Measurements from ENCODE around the gene VRK3.
"Not testable (repeated sequence)": the region's sequence is repeated elsewhere in the genome, so short reads cannot be mapped to it uniquely, and the experiment has no call there.

VRK3 gene

GRCh38 chr19:50051228-50051895, 26.2 kb upstream of the VRK3 start:
- H3K4me3 ChIP-seq (ENCODE audit: low read length in 2 of 2) = peak overlapping the region; percentile 68 to 82
- H3K4me1 ChIP-seq (ENCODE audit: control insufficient read depth in 2 of 2, insufficient read depth in 2 of 2, low read length in 2 of 2); H3K27ac ChIP-seq (ENCODE audit: low read depth in 2 of 2, low read length in 2 of 2); H3K9ac ChIP-seq (ENCODE audit: low read depth in 1 of 2, low read length in 2 of 2); H3K9me3 ChIP-seq (ENCODE audit: control insufficient read depth in 2 of 2, low read length in 2 of 2); H3K36me3 ChIP-seq (ENCODE audit: control insufficient read depth in 2 of 2, insufficient read depth in 2 of 2, low read length in 2 of 2); H3K27me3 ChIP-seq (ENCODE audit: control insufficient read depth in 2 of 2, insufficient read depth in 2 of 2, low read length in 2 of 2): not testable (repeated sequence)

GRCh38 chr19:50050406-50051227, 25.4 kb upstream of the VRK3 start:
- peak overlapping the region; percentile 68 to 82 for H3K4me3 ChIP-seq (ENCODE audit: low read length in 2 of 2)
- peaks cover 6 to 12% of the 10 kb centered on the region in 2 donors for H3K9me3 ChIP-seq (ENCODE audit: control insufficient read depth in 2 of 2, low read length in 2 of 2)
- H3K36me3 ChIP-seq (ENCODE audit: control insufficient read depth in 2 of 2, insufficient read depth in 2 of 2, low read length in 2 of 2) = peaks cover 6 to 15% of the 10 kb centered on the region in 2 donors
- H3K4me1 ChIP-seq (ENCODE audit: control insufficient read depth in 2 of 2, insufficient read depth in 2 of 2, low read length in 2 of 2) = peaks cover 3 to 9% of the 10 kb centered on the region in 2 donors
- H3K9ac ChIP-seq (ENCODE audit: low read depth in 1 of 2, low read length in 2 of 2) = peak overlapping the region in 1 of 2 donors; percentile 50
- peak overlapping the region; percentile 31 to 61 for H3K27ac ChIP-seq (ENCODE audit: low read depth in 2 of 2, low read length in 2 of 2)
- no peaks in the 10 kb centered on the region for H3K27me3 ChIP-seq (ENCODE audit: control insufficient read depth in 2 of 2, insufficient read depth in 2 of 2, low read length in 2 of 2)

- Histone ChIP-seq H3K27ac (ENCODE audit: low read depth in 2 of 2, low read length in 2 of 2) (no peak overlapping the region), H3K36me3 (ENCODE audit: control insufficient read depth in 2 of 2, insufficient read depth in 2 of 2, low read length in 2 of 2) (peaks cover 32 to 41% of the 10 kb centered on the region in 2 donors), H3K27me3 (ENCODE audit: control insufficient read depth in 2 of 2, insufficient read depth in 2 of 2, low read length in 2 of 2) (no peaks in the 10 kb centered on the region), H3K4me3 (ENCODE audit: low read length in 2 of 2) (no peak overlapping the region), H3K4me1 (ENCODE audit: control insufficient read depth in 2 of 2, insufficient read depth in 2 of 2, low read length in 2 of 2) (peaks cover 3 to 9% of the 10 kb centered on the region in 2 donors), H3K9me3 (ENCODE audit: control insufficient read depth in 2 of 2, low read length in 2 of 2) (peaks cover 21 to 29% of the 10 kb centered on the region in 2 donors), H3K9ac (ENCODE audit: low read depth in 1 of 2, low read length in 2 of 2) (no peak overlapping the region)
Measured at GRCh38 chr19:50047671-50048070, 22.5 kb upstream of the VRK3 start.

GRCh38 chr19:50046649-50047503, 21.7 kb upstream of the VRK3 start:
- Histone ChIP-seq H3K27ac (ENCODE audit: low read depth in 2 of 2, low read length in 2 of 2) (no peak overlapping the region), H3K9ac (ENCODE audit: low read depth in 1 of 2, low read length in 2 of 2) (no peak overlapping the region), H3K4me1 (ENCODE audit: control insufficient read depth in 2 of 2, insufficient read depth in 2 of 2, low read length in 2 of 2) (peaks cover 3 to 9% of the 10 kb centered on the region in 2 donors), H3K9me3 (ENCODE audit: control insufficient read depth in 2 of 2, low read length in 2 of 2) (peaks cover 21 to 29% of the 10 kb centered on the region in 2 donors), H3K36me3 (ENCODE audit: control insufficient read depth in 2 of 2, insufficient read depth in 2 of 2, low read length in 2 of 2) (peaks cover 40 to 49% of the 10 kb centered on the region in 2 donors), H3K27me3 (ENCODE audit: control insufficient read depth in 2 of 2, insufficient read depth in 2 of 2, low read length in 2 of 2) (no peaks in the 10 kb centered on the region), H3K4me3 (ENCODE audit: low read length in 2 of 2) (no peak overlapping the region)

GRCh38 chr19:50044922-50045321, 19.8 kb upstream of the VRK3 start:
- H3K27me3 ChIP-seq (ENCODE audit: control insufficient read depth in 2 of 2, insufficient read depth in 2 of 2, low read length in 2 of 2) = no peaks in the 10 kb centered on the region
- no peak overlapping the region for H3K27ac ChIP-seq (ENCODE audit: low read depth in 2 of 2, low read length in 2 of 2)
- peaks cover 21 to 29% of the 10 kb centered on the region in 2 donors for H3K9me3 ChIP-seq (ENCODE audit: control insufficient read depth in 2 of 2, low read length in 2 of 2)
- H3K4me1 ChIP-seq (ENCODE audit: control insufficient read depth in 2 of 2, insufficient read depth in 2 of 2, low read length in 2 of 2) = peaks cover 0 to 2% of the 10 kb centered on the region in 2 donors
- peaks cover 57 to 68% of the 10 kb centered on the region in 2 donors for H3K36me3 ChIP-seq (ENCODE audit: control insufficient read depth in 2 of 2, insufficient read depth in 2 of 2, low read length in 2 of 2)
- no peak overlapping the region for H3K9ac ChIP-seq (ENCODE audit: low read depth in 1 of 2, low read length in 2 of 2)
- no peak overlapping the region for H3K4me3 ChIP-seq (ENCODE audit: low read length in 2 of 2)

GRCh38 chr19:50043967-50044366, 18.8 kb upstream of the VRK3 start:
- Histone ChIP-seq H3K9me3 (ENCODE audit: control insufficient read depth in 2 of 2, low read length in 2 of 2) (peaks cover 21 to 29% of the 10 kb centered on the region in 2 donors), H3K4me1 (ENCODE audit: control insufficient read depth in 2 of 2, insufficient read depth in 2 of 2, low read length in 2 of 2) (peaks cover 0 to 3% of the 10 kb centered on the region in 2 donors), H3K36me3 (ENCODE audit: control insufficient read depth in 2 of 2, insufficient read depth in 2 of 2, low read length in 2 of 2) (peaks cover 65 to 78% of the 10 kb centered on the region in 2 donors), H3K9ac (ENCODE audit: low read depth in 1 of 2, low read length in 2 of 2) (no peak overlapping the region), H3K4me3 (ENCODE audit: low read length in 2 of 2) (no peak overlapping the region), H3K27me3 (ENCODE audit: control insufficient read depth in 2 of 2, insufficient read depth in 2 of 2, low read length in 2 of 2) (no peaks in the 10 kb centered on the region), H3K27ac (ENCODE audit: low read depth in 2 of 2, low read length in 2 of 2) (no peak overlapping the region)

- no peak overlapping the region for H3K4me3 ChIP-seq (ENCODE audit: low read length in 2 of 2)
- peaks cover 72 to 79% of the 10 kb centered on the region in 2 donors for H3K36me3 ChIP-seq (ENCODE audit: control insufficient read depth in 2 of 2, insufficient read depth in 2 of 2, low read length in 2 of 2)
- no peaks in the 10 kb centered on the region for H3K27me3 ChIP-seq (ENCODE audit: control insufficient read depth in 2 of 2, insufficient read depth in 2 of 2, low read length in 2 of 2)
- peaks cover 21 to 29% of the 10 kb centered on the region in 2 donors for H3K9me3 ChIP-seq (ENCODE audit: control insufficient read depth in 2 of 2, low read length in 2 of 2)
- no peak overlapping the region for H3K9ac ChIP-seq (ENCODE audit: low read depth in 1 of 2, low read length in 2 of 2)
- H3K4me1 ChIP-seq (ENCODE audit: control insufficient read depth in 2 of 2, insufficient read depth in 2 of 2, low read length in 2 of 2) = peaks cover 0 to 3% of the 10 kb centered on the region in 2 donors
- no peak overlapping the region for H3K27ac ChIP-seq (ENCODE audit: low read depth in 2 of 2, low read length in 2 of 2)
Measured at GRCh38 chr19:50042363-50043024, 17.3 kb upstream of the VRK3 start.

GRCh38 chr19:50040967-50041366, 15.8 kb upstream of the VRK3 start:
- Histone ChIP-seq H3K4me1 (ENCODE audit: control insufficient read depth in 2 of 2, insufficient read depth in 2 of 2, low read length in 2 of 2) (peaks cover 0 to 3% of the 10 kb centered on the region in 2 donors), H3K9ac (ENCODE audit: low read depth in 1 of 2, low read length in 2 of 2) (no peak overlapping the region), H3K4me3 (ENCODE audit: low read length in 2 of 2) (no peak overlapping the region), H3K36me3 (ENCODE audit: control insufficient read depth in 2 of 2, insufficient read depth in 2 of 2, low read length in 2 of 2) (peaks cover 70 to 74% of the 10 kb centered on the region in 2 donors), H3K9me3 (ENCODE audit: control insufficient read depth in 2 of 2, low read length in 2 of 2) (peaks cover 18 to 20% of the 10 kb centered on the region in 2 donors), H3K27me3 (ENCODE audit: control insufficient read depth in 2 of 2, insufficient read depth in 2 of 2, low read length in 2 of 2) (no peaks in the 10 kb centered on the region), H3K27ac (ENCODE audit: low read depth in 2 of 2, low read length in 2 of 2) (no peak overlapping the region)

- Histone ChIP-seq H3K4me1 (ENCODE audit: control insufficient read depth in 2 of 2, insufficient read depth in 2 of 2, low read length in 2 of 2) (peaks cover 0 to 3% of the 10 kb centered on the region in 2 donors), H3K4me3 (ENCODE audit: low read length in 2 of 2) (no peak overlapping the region), H3K36me3 (ENCODE audit: control insufficient read depth in 2 of 2, insufficient read depth in 2 of 2, low read length in 2 of 2) (peaks cover 60 to 68% of the 10 kb centered on the region in 2 donors), H3K9ac (ENCODE audit: low read depth in 1 of 2, low read length in 2 of 2) (no peak overlapping the region), H3K9me3 (ENCODE audit: control insufficient read depth in 2 of 2, low read length in 2 of 2) (peaks cover 9 to 11% of the 10 kb centered on the region in 2 donors), H3K27me3 (ENCODE audit: control insufficient read depth in 2 of 2, insufficient read depth in 2 of 2, low read length in 2 of 2) (no peaks in the 10 kb centered on the region), H3K27ac (ENCODE audit: low read depth in 2 of 2, low read length in 2 of 2) (no peak overlapping the region)
Measured at GRCh38 chr19:50039968-50040367, 14.8 kb upstream of the VRK3 start.

Data from mucosa of rectum (tissue), 2 donors.